NCI-H2196 (cell line): ENCODE measurements around the gene NDUFB4.

Experiments
- DNase-seq: peaks from one replicate; lab custom pipeline; 2025; ENCODE audit not compliant: unreplicated experiment; lab: John Stamatoyannopoulos, UW

The NDUFB4 gene

DNA sequence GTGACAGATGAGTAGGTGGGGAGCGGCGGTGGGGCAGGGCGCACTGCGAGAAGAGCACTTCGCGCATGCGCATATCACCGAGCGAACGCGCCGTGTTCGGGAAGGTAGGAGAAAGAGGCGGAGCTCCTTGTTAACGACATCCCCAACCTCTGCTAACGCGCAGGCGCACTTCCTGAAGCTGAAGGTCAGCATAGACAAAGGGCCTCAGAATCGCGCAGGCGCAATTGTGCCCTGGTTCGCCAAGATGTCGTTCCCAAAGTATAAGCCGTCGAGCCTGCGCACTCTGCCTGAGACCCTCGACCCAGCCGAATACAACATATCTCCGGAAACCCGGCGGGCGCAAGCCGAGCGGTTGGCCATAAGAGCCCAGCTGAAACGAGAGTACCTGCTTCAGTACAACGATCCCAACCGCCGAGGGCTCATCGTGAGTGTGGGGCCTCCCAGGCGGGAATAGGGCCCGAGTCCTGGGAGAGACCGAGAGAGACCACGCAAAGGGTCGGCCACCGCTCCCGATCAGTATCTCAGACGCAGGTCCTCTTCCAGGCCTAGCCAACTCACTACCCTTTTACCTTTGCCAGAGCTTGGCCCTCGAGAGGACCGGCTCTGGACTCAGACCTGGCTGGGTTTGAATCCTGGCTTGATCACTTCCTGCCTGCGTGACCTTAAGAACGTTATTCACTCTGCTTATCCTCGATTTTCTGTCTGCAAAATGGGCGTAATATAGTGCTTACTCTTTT lies at the start of gene NDUFB4:
Gene NDUFB4 (plus strand): TSS at position 221 of the 737 bp plus-strand sequence. CDS start 24 bp downstream, at position 245.
- peak; percentile 100 for DNase-seq

DNA sequence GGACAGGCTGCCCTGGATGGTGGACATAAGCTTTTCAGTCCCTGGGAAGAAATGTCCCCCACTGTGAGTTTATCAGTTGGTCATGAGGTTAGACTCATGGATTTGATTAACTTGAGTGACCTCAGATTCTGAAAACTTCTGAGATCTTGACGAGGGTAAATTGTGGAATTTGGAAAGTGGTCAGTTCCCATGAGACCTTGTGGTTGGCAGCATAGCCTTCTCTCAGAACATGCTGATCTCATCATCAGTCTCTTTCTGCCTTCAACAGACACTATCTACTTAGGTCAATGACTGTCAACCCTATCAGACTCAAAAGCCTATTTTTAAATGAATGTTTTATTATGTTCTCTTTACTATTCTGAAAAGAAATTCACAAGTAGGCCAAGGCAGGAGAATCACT lies 45.6 kb upstream of the NDUFB4 start:
- DNase-seq = no peak

DNA sequence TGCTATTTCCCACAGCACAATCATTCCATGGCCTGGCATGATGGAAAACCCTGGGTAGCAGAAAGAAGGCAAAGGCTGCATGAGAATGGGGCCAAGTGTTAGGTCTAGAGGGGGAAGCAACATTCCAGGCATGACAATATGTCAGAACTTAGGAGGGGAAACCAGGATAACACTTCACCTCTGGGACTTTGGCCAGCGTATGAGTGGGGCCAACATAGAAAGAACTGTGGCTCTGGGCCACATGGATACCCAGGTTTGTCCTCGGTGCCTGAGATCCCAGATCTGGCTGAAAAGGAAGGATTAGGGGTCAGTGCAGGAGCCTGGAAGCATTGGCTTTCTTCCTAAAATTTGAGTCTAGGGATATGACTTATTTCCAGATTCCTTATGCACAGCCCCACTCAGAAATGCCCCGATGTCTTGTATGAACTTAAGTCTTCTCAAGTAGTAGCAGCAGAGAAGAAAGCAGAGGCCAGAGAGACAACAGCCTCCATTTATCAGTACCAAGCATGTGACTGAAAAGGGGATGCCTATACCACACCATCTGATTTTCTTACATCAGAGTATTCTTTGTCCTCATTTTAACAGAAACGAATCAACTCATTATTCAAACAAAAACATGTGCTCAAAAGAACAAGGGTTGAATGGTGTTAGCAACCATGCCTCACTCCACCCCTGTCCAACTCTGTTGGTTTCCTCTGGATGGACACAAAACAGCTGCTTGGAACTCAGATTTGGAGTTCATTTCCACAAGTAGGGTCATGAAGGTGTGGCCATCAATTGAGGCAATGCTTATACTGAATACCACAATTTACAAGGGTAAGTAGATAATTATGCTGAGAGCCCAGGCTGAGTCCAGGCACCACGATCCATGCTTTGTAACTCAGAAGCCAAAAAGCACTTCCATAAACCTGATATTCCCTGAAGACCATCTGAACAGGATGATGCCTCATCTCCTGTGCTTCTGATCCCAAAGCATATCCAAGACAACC lies 43.7 kb upstream of the NDUFB4 start:
- DNase-seq = no peak

DNA sequence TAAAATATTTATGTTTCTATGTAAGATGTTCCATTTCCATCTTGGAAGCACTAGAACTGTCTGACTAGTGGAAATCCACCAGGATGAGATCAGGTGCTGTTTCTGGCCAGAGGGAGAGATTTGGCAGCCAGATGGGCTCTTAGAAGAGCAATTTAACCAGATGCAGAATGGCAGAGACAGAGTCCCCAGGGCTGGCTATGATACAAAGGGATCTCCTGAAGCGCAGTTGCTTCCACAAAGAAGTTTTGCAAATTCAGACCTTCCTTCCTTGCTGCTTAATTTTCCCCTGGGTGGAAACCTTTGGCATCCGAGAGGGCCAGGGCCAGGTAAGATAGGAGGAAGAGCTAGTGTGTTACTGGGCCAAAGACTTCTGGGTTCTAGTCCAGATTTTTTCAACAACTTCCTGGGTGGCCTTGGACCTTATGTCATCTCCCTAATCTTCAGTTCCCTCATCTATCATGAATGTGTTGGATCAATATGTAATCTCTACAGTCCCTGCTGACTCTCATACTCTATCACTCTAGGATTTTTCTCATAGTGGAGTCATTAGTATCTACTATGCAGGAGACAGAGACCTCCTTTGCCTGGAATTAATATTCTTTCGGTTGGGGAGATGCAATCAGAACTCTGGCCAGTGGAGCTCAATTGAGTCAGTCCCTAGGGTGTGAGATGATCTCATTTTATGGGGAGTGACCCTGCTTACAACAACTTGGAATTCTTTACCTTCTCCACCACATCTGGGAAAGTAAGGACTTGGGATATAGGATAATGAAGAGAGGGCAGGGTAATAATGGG lies 41.1 kb upstream of the NDUFB4 start:
- no peak for DNase-seq

DNA sequence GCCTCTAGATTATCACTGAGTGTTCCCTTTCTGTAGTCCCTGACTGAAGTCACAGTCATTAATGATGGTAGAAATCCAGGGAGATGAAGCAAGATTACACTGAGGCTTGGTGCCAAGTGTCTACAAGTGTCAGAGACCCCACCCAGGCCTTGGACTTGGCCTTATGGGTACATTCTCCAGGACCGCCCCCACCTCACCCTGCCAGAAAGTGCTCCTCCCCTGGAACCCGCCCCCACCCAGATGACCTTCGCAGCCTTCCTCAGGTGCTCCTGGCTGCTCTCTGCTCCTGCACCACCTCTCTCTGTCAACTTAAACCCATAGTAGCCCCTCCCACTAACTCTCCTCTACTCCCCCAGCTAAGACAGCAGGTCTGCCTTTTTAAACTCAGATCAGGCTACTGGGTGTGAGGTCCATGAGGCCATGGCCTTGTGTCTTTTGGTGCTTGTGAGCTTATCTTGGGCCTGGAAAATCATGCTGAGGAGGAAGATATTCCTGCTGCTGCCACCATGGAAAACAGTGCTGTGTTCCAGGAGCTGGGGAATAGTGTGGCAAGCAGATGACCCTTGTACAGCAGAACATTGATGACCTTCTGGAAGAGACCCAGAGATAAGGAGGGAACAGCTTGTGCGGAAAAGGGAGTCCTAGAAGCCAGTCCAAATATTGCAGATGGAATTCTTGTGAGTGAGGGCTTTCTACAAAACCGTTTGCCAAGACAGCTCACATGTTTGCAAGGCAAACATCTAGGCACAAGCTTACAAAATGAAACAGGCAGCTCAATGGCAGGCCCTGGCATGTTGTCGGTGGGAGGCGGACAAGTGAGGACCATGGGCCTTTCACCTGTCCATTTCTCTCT lies 40.3 kb upstream of the NDUFB4 start:
- DNase-seq = no peak

GRCh38 chr3:120557115-120557514 lies 39.0 kb upstream of the NDUFB4 start:
- no peak for DNase-seq

- DNase-seq = peak; percentile 96
Observed at GRCh38 chr3:120558771-120559241, 37.3 kb upstream of the NDUFB4 start.

DNA sequence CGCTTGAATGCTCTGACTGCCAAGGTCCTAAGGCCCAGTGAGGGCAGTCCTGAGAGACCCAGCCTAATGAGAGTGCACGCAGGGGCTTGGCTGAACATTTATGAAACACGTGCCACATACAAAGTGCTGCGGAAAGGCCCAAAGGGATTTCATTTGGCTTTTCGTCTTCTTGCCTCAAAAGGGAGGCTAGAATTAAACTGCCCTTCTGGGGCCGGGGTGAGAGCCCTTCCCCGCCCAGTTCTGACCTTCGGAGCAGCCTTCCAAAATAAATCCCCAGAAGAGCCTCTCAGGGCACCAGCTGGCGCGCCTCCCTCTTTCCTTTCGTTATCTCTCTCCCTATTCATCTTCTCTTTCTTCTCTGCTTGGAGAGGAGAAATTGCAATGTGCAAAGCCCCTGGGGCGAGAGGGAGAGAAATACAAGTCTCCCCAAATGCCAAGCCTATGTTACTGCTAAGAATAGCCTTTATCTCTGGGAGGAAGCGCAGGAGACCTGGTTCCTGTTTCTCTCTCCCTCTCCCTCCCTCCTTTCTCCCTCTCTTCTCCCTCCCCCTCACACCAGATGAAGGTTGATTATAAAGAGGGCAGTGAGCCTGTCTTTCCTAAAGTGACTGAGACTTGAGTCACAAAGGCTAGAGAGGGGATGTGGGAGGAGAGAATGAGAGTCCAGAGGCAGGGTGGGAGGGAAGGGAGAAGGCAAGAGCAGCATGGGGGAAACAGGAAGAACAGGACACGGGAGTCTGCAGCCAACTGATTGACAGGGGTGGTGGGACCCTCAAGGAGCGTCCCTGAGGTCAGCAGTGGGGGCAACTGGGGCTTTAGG lies 36.7 kb upstream of the NDUFB4 start:
- DNase-seq = peak; percentile 55

DNA sequence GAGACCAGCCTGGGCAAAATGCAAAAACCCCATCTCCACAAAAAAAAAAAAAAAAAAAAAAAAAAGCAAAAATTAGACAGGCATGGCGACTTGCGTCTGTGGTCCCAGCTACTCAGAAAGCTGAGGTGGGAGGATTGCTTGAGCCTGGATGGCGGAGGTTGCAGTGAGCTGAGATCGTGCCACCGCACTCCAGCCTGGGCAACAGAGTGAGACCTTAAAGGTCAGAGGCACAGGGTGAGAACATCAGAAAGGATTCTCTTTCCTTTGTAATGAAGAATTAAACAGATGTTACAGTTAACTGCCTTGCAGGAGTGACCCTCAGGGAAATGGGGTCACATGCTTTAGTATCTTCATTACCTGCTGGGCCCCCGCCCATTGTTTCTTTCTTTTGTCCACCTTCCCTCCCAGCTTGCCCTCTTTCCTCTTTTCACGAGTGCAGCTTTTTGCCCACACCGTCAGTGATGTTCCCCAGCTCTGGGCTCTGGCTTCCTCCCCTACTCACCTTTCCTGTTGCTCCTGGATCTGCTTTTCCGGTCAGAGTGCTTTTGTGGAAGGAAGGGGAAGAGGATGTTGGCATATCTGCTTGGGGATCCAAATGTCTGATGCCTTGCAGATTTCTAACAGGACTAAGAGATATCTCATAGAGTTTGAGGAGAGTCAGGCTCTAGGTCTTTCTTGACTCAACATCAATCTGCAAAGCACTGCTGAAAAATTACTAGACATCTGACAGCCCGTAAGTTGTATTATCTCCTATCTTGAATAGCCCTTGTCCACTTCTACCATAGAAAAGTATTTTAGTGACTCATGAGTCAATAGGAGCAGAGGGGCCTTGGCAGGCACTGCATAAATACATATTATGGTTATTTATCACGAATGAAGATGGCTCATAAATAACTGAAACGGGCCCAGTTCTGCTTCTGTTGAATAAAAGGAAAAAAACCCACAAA lies 35.6 kb upstream of the NDUFB4 start:
- no peak for DNase-seq

GRCh38 chr3:120561251-120562045 lies 34.7 kb upstream of the NDUFB4 start:
- peak; percentile 85 for DNase-seq

GRCh38 chr3:120563356-120564022 lies 32.6 kb upstream of the NDUFB4 start:
- no peak for DNase-seq

GRCh38 chr3:120566243-120566975 lies 29.7 kb upstream of the NDUFB4 start:
- no peak for DNase-seq

DNA sequence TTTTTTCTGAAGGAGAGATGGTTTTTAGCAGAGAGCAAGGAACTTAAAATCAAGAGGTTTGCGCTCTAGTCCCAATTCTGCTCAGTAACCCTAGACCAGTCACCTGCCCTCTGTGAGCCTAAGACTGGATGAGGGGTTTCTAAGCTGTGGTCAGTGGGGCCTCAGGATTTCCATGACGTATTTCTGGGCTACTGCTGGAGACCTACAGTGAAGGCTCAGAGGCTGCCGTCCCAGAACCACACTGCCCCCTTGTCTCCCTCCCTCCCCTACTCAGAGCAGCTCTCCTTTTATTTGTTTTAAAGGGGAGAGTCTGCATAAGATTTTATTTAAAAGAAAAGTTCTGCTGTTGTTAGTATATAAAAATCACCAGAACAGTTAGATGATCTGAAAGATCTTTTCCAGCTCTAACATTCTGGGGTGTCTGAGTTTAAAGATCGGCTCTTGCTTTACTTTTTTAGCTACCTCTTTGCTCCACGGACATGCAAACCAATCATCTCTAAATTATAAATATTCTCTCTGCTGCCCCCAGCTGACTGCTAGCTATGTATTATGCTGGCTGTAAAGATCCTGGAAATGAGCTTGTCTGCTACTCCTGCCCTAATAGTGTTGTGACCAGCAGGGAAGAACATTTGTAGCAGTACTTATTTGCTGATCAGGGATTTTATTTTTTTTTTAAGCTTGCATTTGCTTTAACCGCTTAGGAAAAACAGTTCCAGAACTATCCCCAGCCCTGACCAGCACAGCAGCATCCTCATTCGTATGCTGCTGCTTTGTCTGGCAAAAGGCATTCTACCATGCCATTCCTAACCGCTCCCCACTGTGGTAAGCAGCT lies 28.6 kb upstream of the NDUFB4 start:
- DNase-seq = peak; percentile 19

GRCh38 chr3:120568202-120568531 lies 28.0 kb upstream of the NDUFB4 start:
- no peak for DNase-seq

- no peak for DNase-seq
Observed at GRCh38 chr3:120568598-120568997, 27.5 kb upstream of the NDUFB4 start.
